Measurements from ENCODE around the gene PFKP.

PFKP gene

GRCh38 chr10:3132036-3133025, 65.0 kb downstream of the PFKP start:
- DNase-seq (ENCODE audit: extremely low read depth in 1 of 2, low read depth in 1 of 2), result no peak

GRCh38 chr10:3133948-3134347, 66.6 kb downstream of the PFKP start:
- DNase-seq (ENCODE audit: extremely low read depth in 1 of 2, low read depth in 1 of 2), result no peak

- DNase-seq (ENCODE audit: extremely low read depth in 1 of 2, low read depth in 1 of 2), result no peak
These were observed 67.7 kb downstream of the PFKP start for GRCh38 chr10:3135006-3135405.

- DNase-seq (ENCODE audit: extremely low read depth in 1 of 2, low read depth in 1 of 2), result no peak
These were observed 69.0 kb downstream of the PFKP start for GRCh38 chr10:3136336-3136735.

GRCh38 chr10:3136763-3137611, 69.6 kb downstream of the PFKP start:
- no peak for DNase-seq (ENCODE audit: extremely low read depth in 1 of 2, low read depth in 1 of 2)

GRCh38 chr10:3137958-3138726, 70.8 kb downstream of the PFKP start:
- no peak for DNase-seq (ENCODE audit: extremely low read depth in 1 of 2, low read depth in 1 of 2)

- DNase-seq (ENCODE audit: extremely low read depth in 1 of 2, low read depth in 1 of 2), result no peak
These were observed 72.0 kb downstream of the PFKP start for GRCh38 chr10:3139216-3139910.

GRCh38 chr10:3140280-3140679, 72.9 kb downstream of the PFKP start:
- DNase-seq (ENCODE audit: extremely low read depth in 1 of 2, low read depth in 1 of 2), result no peak

GRCh38 chr10:3141351-3142005, 74.1 kb downstream of the PFKP start:
- no peak for DNase-seq (ENCODE audit: extremely low read depth in 1 of 2, low read depth in 1 of 2)

- no peak for DNase-seq (ENCODE audit: extremely low read depth in 1 of 2, low read depth in 1 of 2)
These were observed 75.0 kb downstream of the PFKP start for GRCh38 chr10:3142146-3142875.

- no peak for DNase-seq (ENCODE audit: extremely low read depth in 1 of 2, low read depth in 1 of 2)
These were observed 76.0 kb downstream of the PFKP start for GRCh38 chr10:3143366-3143765.

- DNase-seq (ENCODE audit: extremely low read depth in 1 of 2, low read depth in 1 of 2), result no peak
These were observed 76.6 kb downstream of the PFKP start for GRCh38 chr10:3143791-3144434.

- no peak for DNase-seq (ENCODE audit: extremely low read depth in 1 of 2, low read depth in 1 of 2)
These were observed 78.0 kb downstream of the PFKP start for GRCh38 chr10:3145366-3145765.

GRCh38 chr10:3146289-3146688, 78.9 kb downstream of the PFKP start:
- DNase-seq (ENCODE audit: extremely low read depth in 1 of 2, low read depth in 1 of 2), result no peak

GRCh38 chr10:3147117-3147820, 79.9 kb downstream of the PFKP start:
- no peak for DNase-seq (ENCODE audit: extremely low read depth in 1 of 2, low read depth in 1 of 2)

GRCh38 chr10:3148041-3148440, 80.7 kb downstream of the PFKP start:
- DNase-seq (ENCODE audit: extremely low read depth in 1 of 2, low read depth in 1 of 2), result no peak

GRCh38 chr10:3148994-3149393, 81.6 kb downstream of the PFKP start:
- no peak for DNase-seq (ENCODE audit: extremely low read depth in 1 of 2, low read depth in 1 of 2)

GRCh38 chr10:3149918-3150317, 82.6 kb downstream of the PFKP start:
- DNase-seq (ENCODE audit: extremely low read depth in 1 of 2, low read depth in 1 of 2), result no peak
